Glomerular endothelial cell (primary cell): ENCODE measurements around the gene SLC66A1. TPM values are rescaled to one million over a fixed set of nuclear protein-coding genes. Genes with fewer than 3 reads are reported as not detected.
"Not testable (repeated sequence)": the region's sequence is repeated elsewhere in the genome, so short reads cannot be mapped to it uniquely, and the experiment has no call there.

Experiments
- DNase-seq: peaks from one replicate; pipeline ENCODE4 v3.0.0-alpha.2; 2011; ENCODE audit warnings: low read depth, low spot score; ENCODE audit errors: extremely low read depth
- total RNA-seq: library from RNA; depleted of rRNA; stranded (reverse); fragments of >200 nt; gene quantifications from 2 replicates; pipeline ENCODE4 v1.2.3, GENCODE V29; 2015

Gene SLC66A1
- total RNA-seq, 1 donor from 2014 or later, result 19.0 TPM

DNA sequence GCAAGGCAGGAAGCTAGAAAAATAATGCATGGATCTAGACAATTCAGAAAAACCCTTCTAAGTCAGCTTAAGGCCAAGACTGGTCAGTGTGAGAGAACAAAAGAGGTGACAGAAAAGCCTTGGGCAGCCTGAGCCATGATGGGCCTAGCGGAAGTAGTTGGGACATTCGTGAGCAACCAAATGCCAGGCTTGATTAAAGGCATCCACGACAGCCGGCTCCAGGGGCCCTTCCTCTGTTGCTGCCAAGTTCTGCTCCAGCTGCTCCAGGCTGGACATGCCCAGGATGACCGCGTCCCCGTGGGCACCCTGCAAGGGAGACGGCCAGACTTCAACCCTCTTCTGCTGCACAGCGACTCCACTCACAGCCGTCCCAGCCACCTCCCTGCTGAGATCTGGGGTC lies 8.0 kb upstream of the SLC66A1 start:
- DNase-seq, result not testable (repeated sequence)

DNA sequence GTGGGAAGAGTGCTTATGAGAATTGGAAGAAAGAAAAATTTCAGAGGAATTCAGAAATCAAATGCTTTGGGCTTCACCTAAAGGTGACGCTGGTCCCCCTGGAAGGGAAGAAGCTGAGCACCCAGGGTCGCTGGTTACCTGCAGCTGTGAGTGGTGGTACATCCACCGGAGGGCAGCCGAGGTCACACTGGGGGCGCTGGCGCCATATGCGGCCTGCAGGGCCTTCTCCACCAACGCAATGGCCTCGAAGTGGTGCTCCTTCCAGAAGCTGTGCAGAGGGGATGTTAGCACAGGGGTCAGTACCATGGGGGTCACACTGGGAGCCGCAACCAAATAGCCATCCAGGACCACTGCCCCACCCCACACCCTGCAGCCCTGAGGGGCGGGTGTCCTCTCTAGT lies 6.2 kb upstream of the SLC66A1 start:
- no peak for DNase-seq

DNA sequence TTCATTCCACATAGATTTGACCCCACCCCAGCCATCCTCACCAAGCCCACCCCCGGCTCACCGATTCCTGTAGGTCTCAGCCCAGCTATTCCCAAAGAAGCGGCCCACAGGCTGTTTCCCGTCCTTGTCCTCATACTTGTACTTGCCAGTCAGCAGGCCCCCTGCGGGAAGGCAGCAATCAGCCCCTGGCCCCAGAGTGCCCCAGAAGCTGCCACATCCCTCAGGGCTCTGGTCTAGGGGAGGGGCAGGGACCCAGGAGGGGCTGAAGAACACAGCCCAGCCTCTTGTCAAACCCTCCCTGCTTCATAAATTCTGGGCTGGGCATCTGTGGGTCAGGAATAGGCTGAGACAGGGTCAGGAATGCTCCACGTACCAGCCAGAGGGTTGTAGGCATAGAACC lies 5.2 kb upstream of the SLC66A1 start:
- DNase-seq, result no peak

DNA sequence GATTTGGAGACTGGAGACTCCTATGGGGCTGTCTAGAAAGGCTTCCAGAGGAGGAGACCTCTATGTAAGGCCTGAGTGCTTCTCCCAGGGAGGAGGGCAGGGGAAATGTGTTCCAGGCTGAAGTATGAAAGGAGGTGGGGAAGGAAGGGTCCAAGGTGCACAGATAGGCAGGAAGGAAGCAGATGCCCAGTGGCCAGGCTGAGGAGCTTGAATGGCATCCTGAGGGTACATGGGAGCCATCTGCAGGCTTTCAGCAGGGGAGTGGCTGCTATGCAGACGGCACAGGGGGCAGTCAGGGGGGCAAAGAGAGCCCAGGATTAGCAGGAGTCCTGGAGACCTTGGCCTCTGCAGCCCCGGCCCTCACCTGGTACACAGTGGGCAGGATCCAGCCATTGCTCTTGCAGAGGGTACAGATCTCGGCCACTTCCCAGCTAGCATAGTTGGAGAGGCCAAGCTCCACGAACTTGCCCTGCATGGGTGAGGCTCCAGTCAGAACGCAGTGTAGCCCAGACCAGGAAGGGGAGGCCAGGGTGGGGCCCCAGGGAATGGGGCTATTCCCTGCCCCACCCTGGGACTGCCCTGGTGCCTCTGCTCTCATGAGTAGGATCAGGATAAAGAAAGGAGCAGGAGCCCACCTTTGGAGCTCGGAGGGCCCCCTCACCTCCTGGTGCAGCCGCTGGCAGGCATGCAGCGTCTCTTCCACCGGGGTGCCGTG lies 4.2 kb upstream of the SLC66A1 start:
- DNase-seq, result no peak

DNA sequence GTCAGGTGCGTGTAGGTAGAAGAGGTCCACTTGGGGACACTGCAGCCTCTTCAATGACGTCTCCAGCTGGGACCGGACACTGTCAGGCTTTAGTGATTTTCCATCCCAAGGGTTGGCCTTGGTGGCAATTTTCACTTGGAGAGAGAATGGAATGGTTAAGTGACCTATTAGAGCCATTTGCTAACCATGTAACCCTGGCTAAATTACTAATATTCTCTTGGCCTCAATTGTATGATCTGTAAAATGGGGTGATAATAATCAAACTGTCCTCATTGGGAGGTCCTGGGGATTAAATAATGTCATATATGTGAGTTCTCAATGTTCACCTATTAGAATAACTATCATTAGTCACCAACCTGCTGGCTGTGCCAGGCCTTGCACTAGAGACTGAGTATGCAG lies 3.6 kb upstream of the SLC66A1 start:
- no peak for DNase-seq

DNA sequence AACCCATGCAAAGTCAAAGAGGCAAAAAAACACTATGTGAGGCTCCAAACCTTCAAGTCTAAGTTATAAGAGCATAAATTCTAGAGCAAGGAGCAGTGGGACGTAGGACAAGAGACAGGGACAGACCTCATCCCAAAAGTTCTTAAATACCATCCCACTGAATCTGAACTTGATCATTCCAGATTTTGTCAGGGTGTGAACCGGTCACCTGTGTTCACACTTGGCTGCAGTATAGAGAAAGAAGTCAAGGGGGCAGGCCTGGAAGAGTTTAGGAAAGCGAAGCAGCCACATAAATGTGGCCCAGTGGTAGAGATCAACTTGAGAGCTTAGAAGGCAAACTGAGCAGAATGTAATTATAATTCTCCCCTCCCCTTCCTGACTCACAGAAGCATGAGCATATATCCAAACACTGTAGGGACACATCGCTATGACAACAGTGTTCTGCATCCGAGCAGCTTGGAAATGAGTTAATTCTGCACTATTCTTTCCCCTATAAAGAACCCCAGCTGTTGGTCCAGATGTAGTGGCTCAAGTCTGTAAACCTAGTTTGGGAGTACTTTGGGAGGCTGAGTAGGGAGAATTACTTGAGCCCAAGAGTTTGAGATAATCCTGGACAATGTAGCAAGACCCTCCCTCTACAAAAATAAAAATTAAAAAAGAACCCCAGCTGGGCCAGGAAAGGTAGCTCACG lies 2.9 kb upstream of the SLC66A1 start:
- no peak for DNase-seq

DNA sequence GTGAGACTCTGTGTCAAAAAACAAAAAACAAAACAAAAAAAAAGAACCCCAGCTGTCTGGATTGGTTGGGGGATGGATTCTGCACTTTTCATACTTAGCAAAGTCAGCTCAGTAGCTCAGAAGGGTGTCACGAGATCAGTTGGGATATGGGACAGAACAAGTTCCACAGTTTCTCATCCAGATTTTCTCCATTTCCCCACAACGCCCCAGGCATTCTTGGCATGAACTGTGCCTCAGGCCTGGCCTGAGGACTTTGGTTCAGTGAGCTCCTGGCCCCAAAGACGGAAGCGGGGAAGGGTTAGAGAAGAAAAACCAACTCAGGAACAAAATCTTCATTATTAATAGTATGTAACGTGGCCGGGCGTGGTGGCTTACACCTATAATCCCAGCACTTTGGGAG lies 2.1 kb upstream of the SLC66A1 start:
- DNase-seq, result no peak

DNA sequence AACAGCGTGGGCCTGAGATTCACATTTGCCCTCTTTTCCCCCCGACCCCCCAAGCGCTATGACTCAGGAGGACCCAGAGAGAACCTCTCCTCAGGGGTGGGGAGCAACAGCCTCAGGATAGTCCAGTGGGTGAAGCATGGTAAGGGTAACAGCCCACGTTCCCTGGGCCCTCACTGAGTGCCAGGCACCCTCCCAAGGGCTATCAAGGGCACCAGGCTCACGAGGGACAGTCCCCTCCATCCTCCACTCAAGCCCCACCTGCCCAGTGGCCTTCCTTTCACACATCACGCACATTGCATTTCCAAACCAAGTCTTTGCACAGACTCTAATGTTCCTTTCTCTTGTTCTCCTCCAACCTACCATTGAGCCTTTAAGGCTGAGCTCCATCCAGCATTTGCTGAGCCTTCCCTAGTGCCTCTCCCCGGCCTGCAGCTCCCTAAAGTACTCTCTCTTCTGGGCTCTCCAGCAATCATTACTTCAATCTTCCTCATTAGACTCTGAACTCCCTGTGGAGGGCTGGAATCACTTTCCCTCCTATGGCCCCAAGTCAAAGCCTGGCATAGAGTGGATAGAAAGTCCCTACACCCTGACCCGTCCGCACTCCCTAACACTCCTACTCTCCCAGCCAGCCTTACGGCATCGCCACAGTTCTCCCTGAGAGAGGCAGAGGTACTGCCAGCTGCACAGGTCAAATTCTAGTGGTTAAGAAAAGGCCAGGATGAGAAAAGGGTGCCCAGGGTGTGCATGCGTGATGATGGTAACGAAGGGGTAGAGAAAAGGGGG lies 1.2 kb upstream of the SLC66A1 start:
- no peak for DNase-seq

DNA sequence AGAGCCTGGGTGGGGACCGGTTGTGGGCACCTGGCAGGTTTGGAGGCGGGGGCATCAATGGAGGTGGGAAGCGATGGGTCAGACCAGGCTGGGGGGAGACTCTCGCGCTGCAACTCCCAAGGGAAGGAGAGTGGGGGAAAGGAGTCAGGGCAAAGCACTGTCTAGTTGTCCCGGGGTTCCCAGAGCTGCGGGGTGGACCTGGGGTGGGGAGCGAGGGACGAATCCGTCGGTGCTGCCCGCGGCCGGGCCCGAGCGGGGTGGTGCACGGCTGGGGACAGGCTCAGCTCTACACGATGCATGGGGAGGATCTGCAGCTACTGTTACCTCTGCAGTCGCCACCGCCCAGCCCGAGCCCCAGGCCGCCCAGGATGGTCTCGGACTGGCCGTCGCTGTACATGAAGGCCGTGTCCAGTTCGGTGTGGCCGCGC lies 609 bp upstream of the SLC66A1 start:
- no peak for DNase-seq

DNA sequence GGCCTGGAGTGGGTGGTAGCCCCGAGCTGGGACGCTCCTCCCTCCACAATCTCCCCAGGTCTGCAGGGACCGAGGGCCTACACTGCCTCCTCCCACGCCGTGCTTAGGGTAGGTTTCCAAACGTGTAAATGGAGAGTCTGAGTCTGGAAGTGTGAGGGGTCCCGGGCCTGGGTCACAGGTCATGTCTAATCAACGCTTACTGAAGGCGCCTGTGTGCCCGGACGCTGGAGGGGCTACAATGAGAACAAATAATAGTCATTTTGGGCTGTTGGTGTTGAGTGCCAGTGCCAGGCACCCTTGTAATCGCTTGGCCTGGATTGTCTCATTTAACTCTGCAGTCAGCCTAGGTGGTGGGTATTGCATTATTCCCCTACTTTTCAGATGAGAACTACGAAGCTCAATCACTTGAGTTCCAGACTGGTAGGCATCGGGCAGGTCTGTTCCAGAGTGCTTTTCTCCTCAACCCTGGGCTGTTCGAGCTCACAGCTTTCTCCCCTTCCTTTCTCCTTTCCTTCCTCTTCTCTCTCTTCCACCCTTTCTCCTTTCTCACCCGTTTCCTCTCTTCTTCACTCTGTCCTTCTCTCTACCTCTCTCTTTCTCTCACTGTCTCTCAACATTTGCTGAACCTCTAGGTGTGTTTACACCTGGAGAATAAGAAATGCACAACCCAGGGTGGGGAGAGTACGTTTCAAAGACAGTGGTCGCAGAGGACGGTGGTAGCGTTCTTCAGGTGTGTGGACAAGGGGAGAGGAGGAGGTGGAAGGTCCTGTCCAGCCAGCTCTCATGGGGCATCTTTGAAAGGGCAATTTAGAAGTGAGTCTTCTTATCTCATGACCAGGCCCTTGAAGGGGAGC lies 883 bp downstream of the SLC66A1 start:
- DNase-seq, result no peak

DNA sequence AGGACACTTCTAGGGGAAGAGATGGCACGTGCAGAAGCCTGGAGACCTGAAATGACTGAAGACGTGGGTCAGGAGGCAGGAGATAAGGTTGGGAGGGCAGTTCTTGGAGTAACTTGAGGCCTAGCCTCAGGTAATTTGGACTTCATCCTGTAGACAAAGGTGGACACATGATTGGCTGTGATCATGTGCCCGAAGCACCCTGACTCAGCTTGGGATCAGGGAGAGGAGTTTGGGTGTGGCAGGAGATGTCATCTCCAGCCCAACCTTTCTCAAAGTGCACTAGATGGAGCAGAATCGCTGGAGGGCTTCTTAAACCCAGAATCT lies 1.5 kb downstream of the SLC66A1 start:
- DNase-seq, result no peak

DNA sequence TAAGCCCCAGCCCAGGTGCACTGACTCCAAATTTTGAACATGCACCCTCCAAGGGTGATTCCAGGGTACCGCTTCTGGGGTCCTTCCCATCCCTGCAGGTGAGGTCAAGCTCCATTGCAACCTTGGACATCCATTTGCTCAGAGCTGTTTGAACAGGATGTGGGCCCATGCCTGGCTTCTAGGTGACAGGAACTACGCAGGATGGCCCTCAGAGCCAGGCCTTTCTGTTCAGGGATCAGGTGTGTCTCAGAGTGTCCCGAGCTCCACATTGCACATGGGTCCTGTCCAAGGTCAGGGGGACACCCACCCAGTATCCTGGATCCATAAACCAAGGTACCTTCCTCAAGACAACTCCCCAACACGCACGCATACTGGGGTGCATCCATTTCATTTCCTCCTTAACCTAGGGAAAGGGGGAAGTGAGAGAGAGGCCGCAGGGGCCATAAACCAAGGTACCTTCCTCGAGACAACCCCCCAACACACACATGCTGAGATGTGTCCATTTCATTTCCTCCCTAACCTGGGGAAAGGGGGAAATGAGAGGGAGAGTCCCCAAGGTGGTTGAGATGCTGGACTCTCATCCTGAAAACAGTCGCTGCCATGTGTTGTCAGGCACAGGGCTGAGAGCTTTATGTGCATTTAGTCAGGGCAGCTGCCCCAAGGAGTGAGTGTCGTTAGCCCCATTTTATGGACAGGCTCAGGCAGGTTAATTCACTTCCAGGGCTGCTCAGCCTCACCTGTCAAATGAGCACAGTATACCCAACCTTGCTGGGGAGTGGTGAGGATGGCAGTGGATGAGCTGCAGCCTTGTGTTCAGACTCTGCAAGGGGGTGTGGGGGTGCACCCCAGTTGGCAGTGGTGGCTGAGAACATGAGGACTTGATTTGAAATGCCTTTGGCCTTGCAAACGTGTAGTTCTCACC lies 2.1 kb downstream of the SLC66A1 start:
- no peak for DNase-seq

DNA sequence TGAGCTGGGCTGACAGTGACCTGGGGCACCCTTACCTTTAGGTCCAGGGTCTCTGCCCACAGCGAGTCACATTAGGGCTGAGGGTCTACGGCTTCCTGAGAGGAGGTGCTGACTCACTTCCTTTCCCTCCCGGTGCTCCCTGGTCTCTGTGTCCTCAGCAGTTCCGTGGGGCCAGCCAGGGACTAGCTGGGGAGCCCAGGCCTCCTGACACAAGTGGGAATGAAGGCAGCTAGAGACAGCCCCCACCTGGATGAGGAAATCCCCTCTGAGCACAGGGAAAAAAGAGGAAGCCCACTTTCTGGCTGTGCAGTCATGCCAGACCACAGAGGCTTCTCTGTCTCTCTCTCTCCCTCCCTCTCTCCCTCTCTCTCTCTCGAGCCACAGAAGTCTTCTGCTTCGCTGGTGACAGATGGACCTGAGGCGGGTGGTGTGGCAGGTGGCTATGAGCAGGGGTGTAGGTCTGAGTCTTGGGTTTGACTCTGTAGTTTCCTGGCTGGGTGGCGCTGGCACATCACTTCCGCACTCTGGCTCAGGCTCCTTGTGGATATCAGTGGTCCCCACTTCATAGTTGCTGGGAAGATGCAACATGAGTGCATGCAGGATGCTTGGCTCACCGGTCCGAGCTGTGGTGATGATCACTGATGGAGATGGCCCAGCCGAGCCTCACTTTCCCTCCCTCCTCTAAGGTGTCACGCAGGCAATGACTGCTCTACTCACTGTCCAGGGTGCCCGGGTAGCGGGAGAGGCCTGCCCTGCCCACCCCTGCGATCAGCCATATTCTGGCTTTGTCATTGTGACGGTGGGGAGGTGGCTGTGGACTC lies 3.5 kb downstream of the SLC66A1 start:
- DNase-seq, result no peak

DNA sequence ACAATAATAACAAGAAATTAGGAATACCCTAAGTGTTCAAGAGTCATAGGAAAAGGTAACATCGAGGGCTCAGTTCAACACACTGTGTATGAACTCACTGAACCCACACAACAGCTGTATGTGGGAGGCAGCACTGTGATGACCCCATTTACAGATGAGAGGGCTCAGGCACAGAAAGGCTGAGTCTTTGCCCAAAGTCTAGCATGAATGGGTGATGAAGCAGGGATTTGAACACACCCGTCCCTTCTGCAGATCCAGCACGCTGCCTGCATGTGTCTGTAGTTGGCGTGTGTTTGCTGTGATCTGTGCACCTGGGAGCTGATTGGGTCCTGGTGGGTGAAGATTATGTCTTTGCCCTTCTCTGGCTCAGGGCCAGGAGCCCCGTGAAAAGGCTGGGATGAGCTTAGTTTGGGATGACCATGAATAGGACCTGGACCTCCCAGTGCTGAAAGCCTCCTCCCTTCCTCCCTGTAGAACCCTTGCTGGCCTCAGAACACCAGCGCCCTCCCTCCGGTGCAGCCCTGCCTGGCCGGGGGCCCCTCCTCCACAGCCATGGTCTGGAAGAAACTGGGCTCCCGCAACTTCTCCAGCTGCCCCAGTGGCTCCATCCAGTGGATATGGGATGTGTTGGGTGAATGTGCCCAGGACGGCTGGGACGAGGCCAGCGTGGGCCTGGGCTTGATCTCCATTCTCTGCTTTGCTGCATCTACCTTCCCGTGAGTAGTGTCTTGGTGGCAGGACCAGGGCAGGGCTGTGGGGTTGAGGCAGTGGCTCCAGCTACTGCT lies 5.2 kb downstream of the SLC66A1 start:
- DNase-seq, result no peak

DNA sequence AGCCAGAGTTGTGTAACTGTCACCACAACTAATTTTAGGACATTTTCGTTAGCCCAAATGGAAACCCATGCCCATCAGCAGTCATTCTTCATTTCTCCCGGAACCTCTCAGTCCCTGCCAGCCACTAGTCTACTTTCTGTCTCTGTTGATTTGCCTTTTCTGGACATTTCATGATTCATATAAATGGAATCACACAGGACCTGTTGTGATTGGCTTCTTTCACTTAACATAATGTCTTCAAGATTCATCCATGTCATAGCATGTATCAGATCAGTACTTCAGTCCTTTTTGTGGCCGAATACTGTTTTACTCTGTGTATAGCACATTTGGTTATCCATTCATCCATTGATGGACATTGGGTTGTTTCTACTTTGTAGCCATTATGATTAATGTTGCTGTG lies 7.1 kb downstream of the SLC66A1 start:
- DNase-seq, result no peak

DNA sequence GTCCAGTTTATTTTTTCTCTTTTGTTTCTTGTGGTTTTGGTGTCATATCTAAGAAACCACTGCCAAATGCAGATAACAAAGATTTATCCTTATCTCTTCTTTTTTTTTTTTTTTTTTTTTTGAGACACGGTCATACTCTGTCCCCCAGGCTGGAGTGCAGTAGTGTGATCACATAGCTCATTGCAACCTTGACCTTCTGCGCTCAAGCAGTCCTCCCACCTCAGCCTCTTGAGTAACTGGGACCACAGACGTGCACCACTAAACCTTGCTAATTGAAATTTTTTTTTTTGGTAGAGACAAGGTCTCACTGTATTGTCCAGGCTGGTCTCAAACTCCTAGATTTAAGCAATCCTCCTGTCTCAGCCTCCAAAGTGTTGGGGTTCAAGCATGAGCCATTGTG lies 8.9 kb downstream of the SLC66A1 start:
- DNase-seq, result no peak

DNA sequence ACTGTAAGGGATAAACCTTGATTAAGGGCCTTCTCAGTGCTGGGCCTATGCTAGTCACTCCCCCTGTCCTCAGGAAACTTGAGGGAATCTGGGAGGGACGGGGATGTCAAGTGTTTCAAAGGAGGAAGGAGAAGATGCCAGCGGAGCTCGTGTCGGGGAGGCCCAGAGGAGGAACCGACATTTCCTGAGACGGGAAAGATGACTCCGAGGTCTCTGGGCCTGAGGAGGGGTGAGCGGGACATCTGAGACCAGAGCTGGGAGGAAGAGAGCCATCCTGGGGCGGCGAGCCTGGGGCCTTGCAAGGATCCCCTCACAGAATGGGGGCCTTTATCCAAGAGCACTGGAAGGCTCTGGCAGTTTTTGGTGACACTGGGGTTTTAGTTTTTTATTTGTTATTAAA lies 10.4 kb downstream of the SLC66A1 start:
- no peak for DNase-seq

DNA sequence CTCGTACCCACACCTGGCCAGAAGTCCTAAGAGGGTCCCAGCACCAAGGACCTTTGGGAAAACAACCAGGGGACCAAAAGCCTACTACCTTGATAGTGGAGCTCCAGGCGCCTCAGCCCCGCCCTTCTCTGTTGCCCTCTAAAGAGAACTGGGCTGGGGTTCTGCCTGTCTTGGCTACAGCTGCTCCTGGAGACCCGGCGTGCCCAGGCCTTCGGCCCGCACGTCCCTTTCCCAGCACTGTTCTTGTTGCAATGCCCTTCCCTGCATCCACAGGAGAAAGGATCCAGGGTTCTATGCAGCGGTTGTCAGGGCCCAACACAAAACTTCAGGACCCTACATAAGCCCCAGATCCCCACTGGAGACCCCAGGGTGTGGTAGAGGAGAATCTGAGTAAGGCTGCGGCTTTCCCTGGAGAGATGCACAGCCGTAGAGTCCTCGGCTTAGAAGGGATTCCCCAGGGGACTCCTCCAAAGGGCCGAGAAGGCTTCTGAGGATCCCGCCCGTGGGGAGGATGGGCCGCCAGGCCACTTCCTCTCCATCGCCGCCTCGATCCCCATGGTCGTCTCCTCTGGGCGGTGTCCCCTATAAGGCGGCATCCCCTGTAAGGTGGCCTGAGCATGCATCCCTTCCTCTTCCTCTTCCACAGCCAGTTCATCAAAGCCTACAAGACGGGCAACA lies 12.0 kb downstream of the SLC66A1 start:
- no peak for DNase-seq
